Panc1 (cell line): ENCODE measurements around the gene KIFC3. TPM values are rescaled to one million over a fixed set of nuclear protein-coding genes. Genes with fewer than 3 reads are reported as not detected.

Source experiments
- ATAC-seq: fragments of 200-7000 bp; cut with Tn5 transposase; 2 replicates; pipeline ENCODE4 v1.9.1; 2020; ENCODE audit warnings: mild to moderate bottlenecking, moderate library complexity
- BruUV-seq: library from RNA; stranded (reverse); fragments of 400-500 nt; replicated peaks from 2 replicates; lab custom pipeline; 2021; lab: Mats Ljungman, UMichigan
- CTCF ChIA-PET: fragments of 300-600 bp; sonication (Branson Sonifier 250); formaldehyde crosslinking; loops from one replicate; lab custom pipeline; 2022; ENCODE audit warnings: antibody characterized with exemption; lab: Charles Lee
- POLR2A ChIA-PET: fragments of 300-600 bp; sonication (Branson Sonifier 250); formaldehyde crosslinking; loops from one replicate; lab custom pipeline; 2022; ENCODE audit warnings: antibody characterized with exemption; lab: Charles Lee
- DNase-seq: peaks from one replicate; pipeline ENCODE4 v3.0.0-alpha.2; 2010; ENCODE audit warnings: low read depth, low spot score
- H3K27ac ChIP-seq: 2 replicates; pipeline ENCODE4 v1.5.1; 2011; ENCODE audit warnings: mild to moderate bottlenecking, low read length, inconsistent platforms
- H3K27me3 ChIP-seq: fragments of 200-500 bp; sonication (Bioruptor generic); 2 replicates; pipeline ENCODE4 v1.6.0; 2014; ENCODE audit warnings: low read length, inconsistent platforms; ENCODE audit not compliant: control insufficient read depth, insufficient read depth
- H3K36me3 ChIP-seq: fragments of 200-500 bp; sonication (Bioruptor generic); 2 replicates; pipeline ENCODE4 v1.5.1; 2014; ENCODE audit warnings: inconsistent platforms, mild to moderate bottlenecking, low read length, moderate library complexity; ENCODE audit not compliant: control insufficient read depth, insufficient read depth
- H3K4me1 ChIP-seq: 2 replicates; pipeline ENCODE4 v1.5.1; 2011; ENCODE audit warnings: inconsistent platforms, mild to moderate bottlenecking, low read length, moderate library complexity; ENCODE audit not compliant: control insufficient read depth, insufficient read depth
- H3K4me3 ChIP-seq, 2 experiments: 2 replicates each; pipeline ENCODE4 v1.5.1; 2011 to 2012; ENCODE audit warnings: low read depth in 2 of 2, low read length in 2 of 2, mild to moderate bottlenecking in 2 of 2, inconsistent platforms in 1 of 2, moderate library complexity in 1 of 2
- H3K9me3 ChIP-seq: fragments of 200-500 bp; sonication (Bioruptor generic); 2 replicates; pipeline ENCODE4 v1.5.1; 2014; ENCODE audit warnings: low read depth, mild to moderate bottlenecking, inconsistent platforms, low read length, moderate library complexity; ENCODE audit not compliant: control insufficient read depth, insufficient read depth
- POLR2AphosphoS5 ChIP-seq: IDR thresholded peaks from 2 replicates; pipeline ENCODE4 v1.6.1; 2012; ENCODE audit warnings: mild to moderate bottlenecking, low read depth, low read length, moderate library complexity
- SIN3A ChIP-seq: IDR thresholded peaks from 2 replicates; pipeline ENCODE4 v1.6.1; 2012; ENCODE audit warnings: low read depth, mild to moderate bottlenecking, low read length, moderate library complexity, borderline replicate concordance; ENCODE audit not compliant: insufficient read depth
- TCF7L2 ChIP-seq: IDR thresholded peaks from 2 replicates; pipeline ENCODE4 v1.6.1; 2011; ENCODE audit warnings: mild to moderate bottlenecking, low read depth, low read length, inconsistent platforms
- in situ Hi-C: cut with HindIII; loops from 2 replicates; pipeline ENCODE4 v1.10.0; 2016; ENCODE audit warnings: low sequenced_read_pairs, low pct_unique_long_range_greater_than_20kb
- intact Hi-C: fragments of 100-400 bp; cut with micrococcal nuclease; formaldehyde crosslinking; loops from one replicate; pipeline ENCODE4 v1.10.0; 2022; ENCODE audit not compliant: unreplicated experiment
- total RNA-seq: library from RNA; stranded (reverse); gene quantifications from one replicate; pipeline ENCODE4 v1.2.1, GENCODE V29; 2021; ENCODE audit not compliant: unreplicated experiment
- TF ChIP-seq, protein P1 (sequence below), 2 experiments: IDR thresholded peaks; 2 replicates each; pipeline ENCODE4 v1.6.1; 2011 to 2012; ENCODE audit warnings: low read depth in 2 of 2, control low read depth in 1 of 2, low read length in 1 of 2, mild to moderate bottlenecking in 1 of 2, moderate library complexity in 1 of 2; ENCODE audit not compliant: insufficient read depth in 1 of 2
- TF ChIP-seq, protein P2 (sequence below): fragments of 450-650 bp; IDR thresholded peaks from 2 replicates; pipeline ENCODE4 v1.5.1; 2017; ENCODE audit warnings: mild to moderate bottlenecking

The KIFC3 gene
- total RNA-seq, 1 experiment from 2014 or later, result 51.5 TPM

DNA sequence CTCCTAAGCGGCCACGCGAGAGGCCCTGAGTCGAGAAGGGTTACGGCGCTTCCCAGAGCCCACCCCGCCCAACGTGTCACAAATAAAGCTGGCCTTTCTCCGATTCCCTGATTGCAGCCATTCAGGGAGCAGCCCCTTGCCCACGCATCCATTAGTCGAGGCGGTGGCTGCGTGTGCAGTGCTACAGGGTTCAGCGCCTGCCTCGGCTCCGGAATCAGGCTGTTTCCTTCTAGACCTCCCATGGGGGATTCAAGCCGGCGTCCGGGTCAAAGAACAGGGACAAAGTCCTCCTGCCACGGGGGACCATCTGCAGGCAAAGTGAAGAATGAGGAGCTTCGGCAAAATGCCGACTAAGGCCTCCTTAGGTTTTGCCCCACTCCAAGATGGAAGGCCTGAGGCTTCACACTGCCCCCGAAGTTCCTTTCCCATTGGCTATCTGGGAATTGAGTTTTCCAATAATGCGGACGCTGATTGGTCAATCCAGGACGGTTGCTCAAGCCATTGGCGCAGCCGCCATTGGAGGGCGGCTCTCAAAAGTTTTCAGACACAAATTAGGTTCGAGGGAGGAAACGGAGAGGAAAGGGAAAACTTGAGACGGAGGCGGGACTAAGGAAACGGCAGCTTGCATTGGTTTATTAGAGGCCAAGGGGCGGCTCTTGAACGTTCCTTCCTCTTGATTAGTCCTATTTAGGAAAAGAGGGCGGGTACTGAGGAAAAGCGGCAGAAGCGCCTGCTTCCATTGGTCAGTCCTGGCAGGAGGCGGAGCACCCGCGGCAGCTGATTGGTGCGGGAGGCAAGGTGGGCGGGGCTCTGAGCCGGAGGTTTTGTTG, 67.2 kb downstream of the KIFC3 start:
- POLR2A ChIA-PET, result interaction anchor here (0.8 kb wide), 1 partner anchor 94 kb away, joined by 3 read pairs; no protein-coding TSS in a partner anchor
- Histone ChIP-seq H3K36me3 (peaks cover 3% of the 10 kb centered on the region; the same call in 1 of the 2 replicates), H3K9me3 (no peaks in the 10 kb centered on the region), H3K4me1 (peaks cover 4% of the 10 kb centered on the region), H3K27ac (peak overlapping the region; percentile 93), H3K27me3 (no peaks in the 10 kb centered on the region), H3K4me3 (peak overlapping the region; percentile 75 to 81)
- DNase-seq (peak; percentile 98), ATAC-seq (peak; percentile 97)
- intact Hi-C loops, result loop anchor here (5.0 kb wide), 1 partner anchor 143 kb away; no protein-coding TSS in a partner anchor
- in situ Hi-C loops, result no loop called here
- BruUV-seq, result no TSS peak
- peak; percentile 44; the same call in 1 of the 2 replicates for TF ChIP-seq POLR2AphosphoS5
- peak; percentile 71; the same call in 1 of the 2 replicates for TF ChIP-seq TCF7L2
- TF ChIP-seq SIN3A, result no peak
- TF ChIP-seq, protein P1, sequence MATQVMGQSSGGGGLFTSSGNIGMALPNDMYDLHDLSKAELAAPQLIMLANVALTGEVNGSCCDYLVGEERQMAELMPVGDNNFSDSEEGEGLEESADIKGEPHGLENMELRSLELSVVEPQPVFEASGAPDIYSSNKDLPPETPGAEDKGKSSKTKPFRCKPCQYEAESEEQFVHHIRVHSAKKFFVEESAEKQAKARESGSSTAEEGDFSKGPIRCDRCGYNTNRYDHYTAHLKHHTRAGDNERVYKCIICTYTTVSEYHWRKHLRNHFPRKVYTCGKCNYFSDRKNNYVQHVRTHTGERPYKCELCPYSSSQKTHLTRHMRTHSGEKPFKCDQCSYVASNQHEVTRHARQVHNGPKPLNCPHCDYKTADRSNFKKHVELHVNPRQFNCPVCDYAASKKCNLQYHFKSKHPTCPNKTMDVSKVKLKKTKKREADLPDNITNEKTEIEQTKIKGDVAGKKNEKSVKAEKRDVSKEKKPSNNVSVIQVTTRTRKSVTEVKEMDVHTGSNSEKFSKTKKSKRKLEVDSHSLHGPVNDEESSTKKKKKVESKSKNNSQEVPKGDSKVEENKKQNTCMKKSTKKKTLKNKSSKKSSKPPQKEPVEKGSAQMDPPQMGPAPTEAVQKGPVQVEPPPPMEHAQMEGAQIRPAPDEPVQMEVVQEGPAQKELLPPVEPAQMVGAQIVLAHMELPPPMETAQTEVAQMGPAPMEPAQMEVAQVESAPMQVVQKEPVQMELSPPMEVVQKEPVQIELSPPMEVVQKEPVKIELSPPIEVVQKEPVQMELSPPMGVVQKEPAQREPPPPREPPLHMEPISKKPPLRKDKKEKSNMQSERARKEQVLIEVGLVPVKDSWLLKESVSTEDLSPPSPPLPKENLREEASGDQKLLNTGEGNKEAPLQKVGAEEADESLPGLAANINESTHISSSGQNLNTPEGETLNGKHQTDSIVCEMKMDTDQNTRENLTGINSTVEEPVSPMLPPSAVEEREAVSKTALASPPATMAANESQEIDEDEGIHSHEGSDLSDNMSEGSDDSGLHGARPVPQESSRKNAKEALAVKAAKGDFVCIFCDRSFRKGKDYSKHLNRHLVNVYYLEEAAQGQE (IDR thresholded peaks at IDR 0.05; ENCODE audit: insufficient read depth in 1 of 2, low read depth in 2 of 2, low read length in 1 of 2), result no peak
- TF ChIP-seq, protein P2, sequence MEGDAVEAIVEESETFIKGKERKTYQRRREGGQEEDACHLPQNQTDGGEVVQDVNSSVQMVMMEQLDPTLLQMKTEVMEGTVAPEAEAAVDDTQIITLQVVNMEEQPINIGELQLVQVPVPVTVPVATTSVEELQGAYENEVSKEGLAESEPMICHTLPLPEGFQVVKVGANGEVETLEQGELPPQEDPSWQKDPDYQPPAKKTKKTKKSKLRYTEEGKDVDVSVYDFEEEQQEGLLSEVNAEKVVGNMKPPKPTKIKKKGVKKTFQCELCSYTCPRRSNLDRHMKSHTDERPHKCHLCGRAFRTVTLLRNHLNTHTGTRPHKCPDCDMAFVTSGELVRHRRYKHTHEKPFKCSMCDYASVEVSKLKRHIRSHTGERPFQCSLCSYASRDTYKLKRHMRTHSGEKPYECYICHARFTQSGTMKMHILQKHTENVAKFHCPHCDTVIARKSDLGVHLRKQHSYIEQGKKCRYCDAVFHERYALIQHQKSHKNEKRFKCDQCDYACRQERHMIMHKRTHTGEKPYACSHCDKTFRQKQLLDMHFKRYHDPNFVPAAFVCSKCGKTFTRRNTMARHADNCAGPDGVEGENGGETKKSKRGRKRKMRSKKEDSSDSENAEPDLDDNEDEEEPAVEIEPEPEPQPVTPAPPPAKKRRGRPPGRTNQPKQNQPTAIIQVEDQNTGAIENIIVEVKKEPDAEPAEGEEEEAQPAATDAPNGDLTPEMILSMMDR, result no peak
- CTCF ChIA-PET, result interaction anchor here (0.6 to 0.8 kb wide), 3 partner anchors 12 to 763 kb away, joined by 3 to 9 read pairs (median 3); no protein-coding TSS in a partner anchor

DNA sequence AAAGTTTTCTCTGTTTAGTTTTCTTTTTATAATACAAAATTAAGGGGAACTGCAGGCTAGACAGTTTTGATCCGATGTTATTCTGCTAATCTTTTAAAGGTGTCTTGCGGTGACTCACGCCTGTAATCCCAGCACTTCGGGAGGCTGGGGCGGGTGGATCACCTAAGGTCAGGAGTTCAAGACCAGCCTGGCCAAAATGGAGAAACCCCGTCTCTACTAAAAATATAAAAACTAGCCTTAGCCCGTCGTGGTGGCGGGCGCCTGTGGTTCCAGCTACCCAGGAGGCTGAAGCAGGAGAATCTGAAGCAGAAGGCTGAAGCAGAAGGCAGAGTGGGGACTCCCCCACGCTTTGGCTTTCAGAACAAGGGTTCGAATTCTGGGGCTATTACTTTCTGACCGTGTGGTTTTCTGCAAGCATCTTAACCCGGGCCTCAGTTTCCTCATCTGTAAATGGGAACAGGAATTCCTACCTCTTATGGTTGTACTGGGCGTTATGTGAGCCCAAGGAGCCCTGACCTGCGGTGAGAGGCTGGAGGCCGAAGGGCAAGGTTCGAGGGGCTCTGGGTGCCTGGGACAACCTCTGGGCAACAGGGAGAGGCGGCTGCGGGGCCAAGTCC, 67.9 kb downstream of the KIFC3 start:
- Histone ChIP-seq H3K27me3 (no peaks in the 10 kb centered on the region), H3K27ac (peak overlapping the region; percentile 93), H3K4me3 (peak overlapping the region; percentile 75 to 81), H3K9me3 (no peaks in the 10 kb centered on the region), H3K4me1 (peaks cover 4% of the 10 kb centered on the region), H3K36me3 (peaks cover 3% of the 10 kb centered on the region; the same call in 1 of the 2 replicates)
- ChIA-PET POLR2A (no interaction called here), CTCF (no interaction called here)
- BruUV-seq, result TSS peak; percentile 74
- in situ Hi-C loops, result no loop called here
- intact Hi-C loops, result no loop called here
- DNase-seq (no peak), ATAC-seq (no peak)
- TF ChIP-seq TCF7L2 (no peak), POLR2AphosphoS5 (no peak), SIN3A (no peak)
- TF ChIP-seq, protein P2, result no peak
- TF ChIP-seq, protein P1 (IDR thresholded peaks at IDR 0.05; ENCODE audit: insufficient read depth in 1 of 2, low read depth in 2 of 2, low read length in 1 of 2), result no peak
